Ovary (tissue), 9 donors: ENCODE data around the gene BCL2L13. TPM values are rescaled to one million over a fixed set of nuclear protein-coding genes. Genes with fewer than 3 reads are reported as not detected.

Experiments used
- DNase-seq, 5 donors: peaks; one replicate each; pipeline ENCODE4 v3.0.0-alpha.2; 2019 to 2020
- H3K27ac ChIP-seq, 2 donors: fragments of 200-600 bp; one replicate each; pipeline versions ENCODE4 v1.5.1 to v1.8.0; 2019 to 2022
- H3K27me3 ChIP-seq: fragments of 200-600 bp; one replicate; pipeline ENCODE4 v1.8.0; 2022
- H3K36me3 ChIP-seq: fragments of 200-600 bp; sonication (generic); one replicate; pipeline ENCODE4 v1.5.1; 2019
- H3K4me1 ChIP-seq: one replicate; pipeline ENCODE4 v1.8.1; 2013; ENCODE audit warnings: mild to moderate bottlenecking, moderate library complexity; ENCODE audit not compliant: insufficient read depth
- H3K4me3 ChIP-seq: fragments of 200-600 bp; sonication (generic); one replicate; pipeline ENCODE4 v1.5.1; 2017
- H3K9me3 ChIP-seq, 2 donors: fragments of 200-600 bp in 1 of 2; sonication (generic) in 1 of 2; one replicate each; pipeline versions ENCODE4 v1.5.1 to v1.8.1; 2013 to 2019; ENCODE audit warnings: mild to moderate bottlenecking in 1 of 2, moderate library complexity in 1 of 2
- CTCF ChIP-seq, 3 donors: fragments of 450-650 bp in 2 of 3; fragments of 200-600 bp in 1 of 3; IDR thresholded peaks; one replicate each; pipeline versions ENCODE4 v1.5.1 to v1.8.0; 2016 to 2022; ENCODE audit warnings: antibody characterized with exemption in 3 of 3, mild to moderate bottlenecking in 1 of 3
- EP300 ChIP-seq: sonication (generic); formaldehyde crosslinking; IDR thresholded peaks from one replicate; pipeline ENCODE4 v1.6.1; 2017; ENCODE audit warnings: antibody characterized with exemption
- POLR2A ChIP-seq: fragments of 450-650 bp; IDR thresholded peaks from one replicate; pipeline ENCODE4 v1.6.1; 2017; ENCODE audit warnings: antibody characterized with exemption, mild to moderate bottlenecking, moderate library complexity
- WGBS, 3 donors: extraction: QIAGEN DNeasy Blood & Tissue Kit in 1 of 3; methylation state at CpG; one replicate each; pipeline versions ENCODE4 v1.1.5 to v1.1.7; 2013 to 2017; 5-methylcytosine and 5-hydroxymethylcytosine counted together
- intact Hi-C, 4 donors: fragments of 100-400 bp; cut with DNase I; formaldehyde crosslinking; loops; one replicate each; pipeline versions ENCODE4 v1.11.0 to v1.15.1; 2022 to 2023
- polyA plus RNA-seq, 2 donors: library from polyadenylated mRNA; stranded (reverse); fragments of 200-250 nt in 1 of 2; fragments of 350-450 nt in 1 of 2; fragmentation: Illumina TruSeq in 1 of 2; extraction: RNeasy Lipid Tissue Mini Kit (QIAGEN cat#74804) in 1 of 2; gene quantifications; one replicate each; pipeline ENCODE4 v1.2.3, GENCODE V29; 2013 to 2014
- total RNA-seq, 7 donors: library from RNA; depleted of rRNA in 2 of 7; stranded (reverse); fragments of >200 nt in 2 of 7; fragmentation: NEBNext Ultra II Directional in 3 of 7; extraction: Animal tissue kit (Norgen Biotek cat#: 25700) in 3 of 7; gene quantifications; one replicate each; pipeline versions ENCODE4 v1.1.0 to v1.2.4, GENCODE V29; 2016 to 2023
- donor health status: DM: no; HTN: no; CAD: no; lungs with moderate emphysema.
- donor health status: DM: no; HTN: no; CAD: no.
- donor health status: Bipolar disorder and iron deficiency.
- donor health status: DM: yes; HTN: yes; CAD: no.
- donor health status: DM: no; HTN: no; CAD: no.
- donor health status: DM: yes; HTN: yes; CAD: no.

Gene BCL2L13
- total and polyA plus RNA-seq, 9 donors: 19.9 to 39.5 (median 33.8) TPM

- DNase-seq: peak in 3 of 5 donors; percentile 28 to 56 (median 54)
- H3K9me3 ChIP-seq: no peaks in the 10 kb centered on the region
- WGBS, 3 donors: 0 to 1% (median 1%) methylated on average over 27 to 63 of the region's 64 CpGs
- H3K27ac ChIP-seq: peak within 1 kb of the TSS in 1 of 2 donors; percentile 15
- H3K4me1 ChIP-seq: peaks cover 3% of the 10 kb centered on the region
- TF ChIP-seq CTCF (IDR thresholded peaks at IDR 0.05) (no peak), EP300 (no peak), POLR2A (no peak)
- intact Hi-C loops: loop anchor here in 1 of 4 donors (10.0 kb wide), 1 partner anchor 220 kb away; no protein-coding TSS in a partner anchor
- H3K36me3 ChIP-seq: no peaks in the 10 kb centered on the region
- H3K27me3 ChIP-seq: no peaks in the 10 kb centered on the region
- H3K4me3 ChIP-seq: peak within 1 kb of the TSS; percentile 46
Measured at GRCh38 chr22:17774206-17774925, 135.8 kb downstream of the BCL2L13 start, which contains the start of gene BID. Gene BID (minus strand): TSS chr22:17774469. CDS start chr22:17750116, 24,353 bp downstream.

- TF ChIP-seq CTCF (IDR thresholded peaks at IDR 0.05) (no peak), EP300 (no peak), POLR2A (no peak)
- intact Hi-C loops: loop anchor here in 1 of 4 donors (10.0 kb wide), 1 partner anchor 220 kb away; no protein-coding TSS in a partner anchor
Measured at GRCh38 chr22:17774926-17775685, 136.5 kb downstream of the BCL2L13 start.

GRCh38 chr22:17775781-17776465, 137.4 kb downstream of the BCL2L13 start:
- no peaks in the 10 kb centered on the region for H3K9me3 ChIP-seq
- H3K4me3 ChIP-seq: no peak overlapping the region
- H3K36me3 ChIP-seq: no peaks in the 10 kb centered on the region
- intact Hi-C loops: loop anchor here in 1 of 4 donors (10.0 kb wide), 1 partner anchor 221 kb away; no protein-coding TSS in a partner anchor
- no peak for TF ChIP-seq POLR2A
- TF ChIP-seq CTCF (IDR thresholded peaks at IDR 0.05): no peak
- TF ChIP-seq EP300: no peak
- no peak for DNase-seq
- no peaks in the 10 kb centered on the region for H3K27me3 ChIP-seq
- WGBS, 3 donors: 83 to 90% (median 88%) methylated on average over 10 of the region's 10 CpGs
- H3K27ac ChIP-seq: no peak overlapping the region
- peaks cover 5% of the 10 kb centered on the region for H3K4me1 ChIP-seq

More at GRCh38 chr22:17774926-17775685, 136.5 kb downstream of the BCL2L13 start:
- WGBS, 3 donors: 74 to 80% (median 77%) methylated on average over 27 of the region's 27 CpGs
- H3K9me3 ChIP-seq: no peaks in the 10 kb centered on the region
- H3K27ac ChIP-seq: no peak overlapping the region
- peaks cover 3% of the 10 kb centered on the region for H3K4me1 ChIP-seq
- H3K4me3 ChIP-seq: no peak overlapping the region
- H3K36me3 ChIP-seq: no peaks in the 10 kb centered on the region
- H3K27me3 ChIP-seq: no peaks in the 10 kb centered on the region
- DNase-seq: no peak
